DMS 273 treated with DMSO at 0.1 percent for 48 hours (cell line): ENCODE measurements around the gene ATIC.

Experiments used
- DNase-seq: peaks from one replicate; lab custom pipeline; 2025; lab: John Stamatoyannopoulos, UW

The ATIC gene

GRCh38 chr2:215361211-215361875 lies 49.5 kb downstream of the ATIC start:
- no peak for DNase-seq

GRCh38 chr2:215361876-215362561 lies 50.2 kb downstream of the ATIC start:
- no peak for DNase-seq

- DNase-seq: no peak
Observed at GRCh38 chr2:215362562-215362904, 50.7 kb downstream of the ATIC start.

GRCh38 chr2:215363039-215363438 lies 51.2 kb downstream of the ATIC start:
- DNase-seq: no peak

GRCh38 chr2:215363461-215364156 lies 51.8 kb downstream of the ATIC start:
- no peak for DNase-seq

GRCh38 chr2:215364157-215365155 lies 52.6 kb downstream of the ATIC start:
- no peak for DNase-seq

- no peak for DNase-seq
Observed at GRCh38 chr2:215365184-215365658, 53.4 kb downstream of the ATIC start.

GRCh38 chr2:215366440-215367032 lies 54.7 kb downstream of the ATIC start:
- no peak for DNase-seq

GRCh38 chr2:215367662-215368492 lies 56.0 kb downstream of the ATIC start:
- no peak for DNase-seq

- no peak for DNase-seq
Observed at GRCh38 chr2:215368493-215368809, 56.6 kb downstream of the ATIC start.

GRCh38 chr2:215369181-215369760 lies 57.4 kb downstream of the ATIC start:
- no peak for DNase-seq

- no peak for DNase-seq
Observed at GRCh38 chr2:215370112-215370965, 58.5 kb downstream of the ATIC start.

- no peak for DNase-seq
Observed at GRCh38 chr2:215371915-215372897, 60.3 kb downstream of the ATIC start.

- no peak for DNase-seq
Observed at GRCh38 chr2:215372968-215373649, 61.2 kb downstream of the ATIC start.

GRCh38 chr2:215374002-215374401 lies 62.1 kb downstream of the ATIC start:
- DNase-seq: no peak

GRCh38 chr2:215374642-215375466 lies 63.0 kb downstream of the ATIC start:
- DNase-seq: no peak

GRCh38 chr2:215375467-215375830 lies 63.6 kb downstream of the ATIC start:
- DNase-seq: no peak
